CD4-positive, alpha-beta T cell treated with Interleukin-6 at 100 ng/mL for 8 hours (primary cell): ENCODE data around the gene PLA1A.

Source experiments
- DNase-seq: peaks from one replicate; pipeline ENCODE4 v3.0.0-alpha.2; 2020; ENCODE audit warnings: mixed read lengths, low spot score

The PLA1A gene

GRCh38 chr3:119637679-119638477 lies 40.2 kb downstream of the PLA1A start:
- DNase-seq, result no peak

- DNase-seq, result no peak
Measured at GRCh38 chr3:119639494-119640350, 42.0 kb downstream of the PLA1A start.

- DNase-seq, result no peak
Measured at GRCh38 chr3:119641416-119641815, 43.7 kb downstream of the PLA1A start.

GRCh38 chr3:119642746-119643473 lies 45.2 kb downstream of the PLA1A start:
- DNase-seq, result no peak

GRCh38 chr3:119643528-119643927 lies 45.8 kb downstream of the PLA1A start:
- no peak for DNase-seq

- DNase-seq, result no peak
Measured at GRCh38 chr3:119644481-119644880, 46.8 kb downstream of the PLA1A start.

GRCh38 chr3:119645813-119646212 lies 48.1 kb downstream of the PLA1A start:
- DNase-seq, result no peak

GRCh38 chr3:119647171-119647570 lies 49.5 kb downstream of the PLA1A start:
- DNase-seq, result no peak

GRCh38 chr3:119647843-119648575 lies 50.3 kb downstream of the PLA1A start:
- DNase-seq, result no peak

- DNase-seq, result no peak
Measured at GRCh38 chr3:119649761-119650160, 52.1 kb downstream of the PLA1A start.

GRCh38 chr3:119652306-119653033 lies 54.8 kb downstream of the PLA1A start:
- DNase-seq, result no peak

GRCh38 chr3:119653876-119654275 lies 56.2 kb downstream of the PLA1A start:
- DNase-seq, result no peak

- DNase-seq, result no peak
Measured at GRCh38 chr3:119657887-119658702, 60.4 kb downstream of the PLA1A start.

- no peak for DNase-seq
Measured at GRCh38 chr3:119658994-119659393, 61.3 kb downstream of the PLA1A start.

GRCh38 chr3:119659606-119660291 lies 62.1 kb downstream of the PLA1A start:
- no peak for DNase-seq

- no peak for DNase-seq
Measured at GRCh38 chr3:119660474-119661440, 63.1 kb downstream of the PLA1A start, which contains the start of gene POPDC2. Gene POPDC2, minus strand, starts transcription at chr3:119660589. Its CDS starts 166 bp downstream, at chr3:119660423.

GRCh38 chr3:119662604-119663373 lies 65.1 kb downstream of the PLA1A start:
- DNase-seq, result no peak
